Retinal pigment epithelial cell (primary cell): Measurements from ENCODE around the gene PRRT3.
"Not testable (repeated sequence)": the region's sequence is repeated elsewhere in the genome, so short reads cannot be mapped to it uniquely, and the experiment has no call there.

ENCODE experiments used
- DNase-seq: peaks from one replicate; pipeline ENCODE4 v3.0.0-alpha.2; 2010; ENCODE audit warnings: low read depth
- H3K4me3 ChIP-seq: 2 replicates; pipeline ENCODE4 v1.5.1; 2011; ENCODE audit warnings: mild to moderate bottlenecking, low read length, control low read depth, moderate library complexity
- TF ChIP-seq, protein P1 (sequence below): conservative IDR thresholded peaks from 2 replicates; pipeline ENCODE4 v1.5.1; 2011; ENCODE audit warnings: low read depth, low read length, control low read depth, inconsistent platforms

Gene PRRT3

GRCh38 chr3:9897408-9898372, 54.5 kb downstream of the PRRT3 start:
- TF ChIP-seq, protein P1, sequence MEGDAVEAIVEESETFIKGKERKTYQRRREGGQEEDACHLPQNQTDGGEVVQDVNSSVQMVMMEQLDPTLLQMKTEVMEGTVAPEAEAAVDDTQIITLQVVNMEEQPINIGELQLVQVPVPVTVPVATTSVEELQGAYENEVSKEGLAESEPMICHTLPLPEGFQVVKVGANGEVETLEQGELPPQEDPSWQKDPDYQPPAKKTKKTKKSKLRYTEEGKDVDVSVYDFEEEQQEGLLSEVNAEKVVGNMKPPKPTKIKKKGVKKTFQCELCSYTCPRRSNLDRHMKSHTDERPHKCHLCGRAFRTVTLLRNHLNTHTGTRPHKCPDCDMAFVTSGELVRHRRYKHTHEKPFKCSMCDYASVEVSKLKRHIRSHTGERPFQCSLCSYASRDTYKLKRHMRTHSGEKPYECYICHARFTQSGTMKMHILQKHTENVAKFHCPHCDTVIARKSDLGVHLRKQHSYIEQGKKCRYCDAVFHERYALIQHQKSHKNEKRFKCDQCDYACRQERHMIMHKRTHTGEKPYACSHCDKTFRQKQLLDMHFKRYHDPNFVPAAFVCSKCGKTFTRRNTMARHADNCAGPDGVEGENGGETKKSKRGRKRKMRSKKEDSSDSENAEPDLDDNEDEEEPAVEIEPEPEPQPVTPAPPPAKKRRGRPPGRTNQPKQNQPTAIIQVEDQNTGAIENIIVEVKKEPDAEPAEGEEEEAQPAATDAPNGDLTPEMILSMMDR: no peak
- H3K4me3 ChIP-seq: no peak overlapping the region
- DNase-seq: no peak

DNA sequence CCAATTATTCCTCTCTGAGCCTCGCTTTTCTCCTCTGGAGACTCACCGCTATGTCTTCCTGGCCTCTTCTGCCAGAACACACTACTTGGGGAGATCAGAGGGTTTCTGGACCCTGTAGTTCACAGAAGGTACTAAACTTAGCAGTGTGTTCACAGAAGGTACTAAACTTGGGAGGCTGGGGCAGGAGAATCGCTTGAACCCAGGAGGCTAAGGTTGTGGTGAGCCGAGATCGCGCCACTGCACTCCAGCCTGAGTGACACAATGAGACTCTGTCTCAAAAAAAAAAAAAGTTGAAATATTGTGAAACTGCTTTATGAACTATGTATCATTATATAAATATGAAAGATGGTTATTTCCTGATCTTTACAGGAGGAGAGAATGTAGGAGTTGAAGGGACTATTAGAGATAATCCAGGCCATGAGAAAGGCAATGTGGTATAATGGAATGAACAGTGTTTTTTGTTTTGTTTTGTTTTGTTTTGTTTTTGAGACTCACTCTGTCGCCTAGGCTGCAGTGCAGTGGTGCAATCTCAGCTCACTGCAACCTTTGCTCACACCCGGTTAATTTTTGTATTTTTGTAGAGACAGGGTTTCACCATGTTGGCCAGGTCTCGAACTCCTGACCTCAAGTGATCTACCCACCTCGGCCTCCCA, 55.3 kb downstream of the PRRT3 start:
- DNase-seq, H3K4me3 ChIP-seq: not testable (repeated sequence)

DNA sequence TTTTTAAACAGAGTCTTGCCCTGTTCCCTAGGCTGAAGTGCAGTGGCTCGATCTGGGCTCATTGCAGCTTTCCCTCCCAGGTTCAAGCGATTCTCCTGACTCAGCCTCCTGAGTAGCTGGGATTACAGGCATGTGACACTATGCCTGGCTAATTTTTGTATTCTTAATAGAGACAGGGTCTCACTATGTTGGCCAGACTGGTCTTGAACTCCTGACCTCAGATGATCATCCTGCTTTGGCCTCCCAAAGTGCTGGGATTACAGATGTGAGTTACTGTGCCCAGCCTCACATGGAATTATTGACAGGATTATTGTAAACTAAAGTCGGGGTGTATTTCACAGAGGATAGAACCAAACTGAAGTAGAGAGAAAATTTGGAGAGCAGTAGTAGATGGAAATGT, 56.5 kb downstream of the PRRT3 start:
- not testable (repeated sequence) for DNase-seq, H3K4me3 ChIP-seq
